GM21447 (cell line): ENCODE data around the gene REV1.
A peak's percentile ranks its signal among the peaks of the same experiment; 100 is the strongest.

Experiments
- ATAC-seq: cut with Tn5 transposase; IDR thresholded peaks from one replicate; pipeline ENCODE4 v1.9.1; 2021; ENCODE audit not compliant: unreplicated experiment

REV1 gene

GRCh38 chr2:99404797-99405669, 84.8 kb downstream of the REV1 start:
- ATAC-seq, result no peak

GRCh38 chr2:99404039-99404796, 85.6 kb downstream of the REV1 start:
- no peak for ATAC-seq

GRCh38 chr2:99403524-99403923, 86.3 kb downstream of the REV1 start:
- ATAC-seq, result no peak

- ATAC-seq, result no peak
Observed at GRCh38 chr2:99403084-99403483, 86.7 kb downstream of the REV1 start.

GRCh38 chr2:99401841-99402240, 88.0 kb downstream of the REV1 start:
- ATAC-seq, result no peak

- no peak for ATAC-seq
Observed at GRCh38 chr2:99399795-99400194, 90.0 kb downstream of the REV1 start.

- no peak for ATAC-seq
Observed at GRCh38 chr2:99399063-99399462, 90.8 kb downstream of the REV1 start.

- no peak for ATAC-seq
Observed at GRCh38 chr2:99398303-99398702, 91.5 kb downstream of the REV1 start.

GRCh38 chr2:99397266-99397920, 92.4 kb downstream of the REV1 start:
- ATAC-seq, result no peak

GRCh38 chr2:99395589-99396130, 94.2 kb downstream of the REV1 start:
- ATAC-seq, result no peak

GRCh38 chr2:99389946-99390345, 99.9 kb downstream of the REV1 start:
- no peak for ATAC-seq

- ATAC-seq, result no peak
Observed at GRCh38 chr2:99389371-99389770, 100.4 kb downstream of the REV1 start.

GRCh38 chr2:99388892-99389291, 100.9 kb downstream of the REV1 start:
- no peak for ATAC-seq

GRCh38 chr2:99386011-99386410, 103.8 kb downstream of the REV1 start:
- ATAC-seq, result no peak

GRCh38 chr2:99382143-99382542, 107.7 kb downstream of the REV1 start:
- no peak for ATAC-seq

GRCh38 chr2:99380376-99381010, 109.3 kb downstream of the REV1 start:
- peak; percentile 90 for ATAC-seq

- ATAC-seq, result no peak
Observed at GRCh38 chr2:99377879-99378278, 111.9 kb downstream of the REV1 start.

- ATAC-seq, result no peak
Observed at GRCh38 chr2:99376254-99376864, 113.5 kb downstream of the REV1 start.

GRCh38 chr2:99374747-99375146, 115.1 kb downstream of the REV1 start:
- ATAC-seq, result no peak

GRCh38 chr2:99373144-99373543, 116.7 kb downstream of the REV1 start:
- no peak for ATAC-seq
